Colon (tissue), 2 donors: ENCODE results near the gene ZDHHC11.
"Not testable (repeated sequence)": the region's sequence is repeated elsewhere in the genome, so short reads cannot be mapped to it uniquely, and the experiment has no call there.

Experiments used
- FAIRE-seq: peaks from 2 replicates; lab custom pipeline; 2012; peaks lifted over from hg19 to GRCh38; lab: Jason Lieb, UNC
- donor health status: control.
- donor health status: control.

ZDHHC11 gene

DNA sequence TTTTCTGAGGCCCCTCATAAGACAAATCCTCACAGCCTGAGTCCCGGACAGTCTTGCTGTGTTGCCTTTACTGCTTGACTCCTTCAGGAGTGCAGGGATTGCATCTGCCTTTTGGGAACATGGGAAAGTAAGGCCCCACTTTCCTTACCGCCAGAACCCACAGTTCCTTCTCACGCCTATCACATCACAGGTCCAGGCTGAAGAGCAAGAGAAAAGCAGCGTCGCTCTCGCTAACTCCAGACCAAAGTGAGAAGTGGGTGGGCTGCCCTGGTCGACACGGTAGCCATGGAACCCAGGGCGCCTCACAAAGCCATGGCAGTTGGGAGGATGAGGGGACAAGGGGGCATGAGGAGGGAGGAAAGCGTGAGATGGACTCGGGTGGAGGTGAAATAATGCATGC is 7.9 kb upstream of the ZDHHC11 start:
- FAIRE-seq: no peak

DNA sequence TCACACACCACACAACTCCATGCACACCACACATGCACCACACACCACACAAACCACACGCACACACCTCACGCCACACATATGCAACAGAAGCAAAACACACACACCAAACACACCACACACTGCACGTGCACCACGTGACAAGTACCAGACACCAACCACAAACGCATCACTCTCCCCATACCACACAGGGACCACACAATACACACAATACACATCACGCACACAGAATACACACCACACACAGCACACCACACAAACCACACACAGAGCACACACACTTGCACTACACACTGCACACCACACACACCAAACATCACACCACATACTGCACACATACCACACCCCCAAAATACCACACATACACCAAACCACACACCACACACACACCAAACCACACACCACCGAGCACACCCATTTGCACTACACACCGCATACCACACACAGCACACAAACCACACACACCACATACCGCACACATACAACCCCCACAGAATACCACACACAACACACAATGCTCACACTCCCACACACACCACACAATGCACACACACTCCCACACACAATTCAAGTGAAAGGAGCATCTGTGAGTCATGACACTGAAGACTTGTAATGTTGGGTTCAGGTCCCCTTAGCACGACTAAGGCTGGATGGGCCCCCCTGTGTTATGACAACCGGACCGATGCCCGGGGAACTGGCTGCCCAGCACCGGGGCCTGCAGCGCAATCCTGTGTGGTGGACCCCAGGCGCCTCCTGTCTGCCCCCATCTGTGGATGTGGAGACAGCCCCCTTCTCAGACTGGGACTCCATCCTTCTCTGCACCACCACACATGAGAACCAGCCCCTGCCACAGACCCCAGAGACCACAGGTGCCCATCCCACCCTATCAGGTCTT is 6.0 kb upstream of the ZDHHC11 start:
- FAIRE-seq: no peak

DNA sequence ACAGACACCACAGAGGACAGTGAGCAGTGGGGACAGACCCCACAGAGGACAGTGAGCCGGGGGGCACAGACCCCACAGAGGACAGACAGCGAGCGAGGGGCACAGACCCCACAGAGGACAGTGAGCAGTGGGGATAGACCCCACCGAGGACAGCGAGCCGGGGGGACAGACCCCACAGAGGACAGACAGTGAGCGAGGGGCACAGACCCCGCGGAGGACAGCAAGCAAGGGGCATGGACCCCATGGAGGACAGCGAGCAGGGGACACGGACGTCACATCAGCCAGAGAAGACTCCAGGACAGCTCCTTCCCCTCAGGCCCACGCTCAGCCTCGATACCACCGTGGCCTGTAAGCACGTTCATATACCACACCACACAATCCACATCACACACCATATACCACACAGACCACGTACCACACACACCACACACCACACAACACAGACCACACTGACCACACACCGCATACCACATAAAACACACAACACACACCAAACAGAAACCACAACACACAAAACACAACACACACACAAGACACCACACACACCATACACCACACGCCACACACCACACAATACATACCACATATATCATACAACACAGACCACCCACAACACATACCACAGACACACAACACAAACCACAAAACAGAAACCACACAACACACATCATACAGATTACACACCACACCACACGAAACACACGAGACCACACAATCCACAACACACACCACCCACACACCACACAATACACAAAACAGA is 5.2 kb upstream of the ZDHHC11 start:
- no peak for FAIRE-seq

DNA sequence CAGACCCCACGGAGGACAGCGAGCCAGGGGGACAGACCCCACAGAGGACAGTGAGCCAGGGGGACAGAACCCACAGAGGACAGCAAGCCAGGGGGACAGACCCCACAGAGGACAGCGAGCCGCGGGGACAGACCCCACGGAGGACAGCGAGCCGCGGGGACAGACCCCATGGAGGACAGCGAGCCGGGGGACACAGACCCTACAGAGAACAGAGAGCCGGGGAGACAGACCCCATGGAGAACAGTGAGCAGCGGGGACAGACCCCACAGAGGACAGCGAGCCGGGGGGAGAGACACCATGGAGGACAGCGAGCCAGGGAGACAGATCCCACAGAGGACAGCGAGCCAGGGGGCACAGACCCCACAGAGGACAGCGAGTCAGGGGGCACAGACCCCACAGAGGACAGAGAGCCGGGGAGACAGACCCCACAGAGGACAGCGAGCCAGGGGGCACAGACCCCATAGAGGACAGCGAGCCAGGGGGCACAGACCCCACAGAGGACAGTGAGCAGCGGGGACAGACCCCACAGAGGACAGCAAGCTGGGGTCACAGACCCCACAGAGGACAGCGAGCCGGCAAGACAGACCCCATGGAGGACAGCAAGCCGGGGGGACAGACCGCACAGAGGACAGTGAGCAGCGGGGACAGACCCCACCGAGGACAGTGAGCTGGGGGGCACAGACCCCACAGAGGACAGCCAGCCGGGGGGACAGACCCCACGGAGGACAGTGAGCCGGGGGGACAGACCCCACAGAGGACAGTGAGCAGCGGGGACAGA is 4.4 kb upstream of the ZDHHC11 start:
- FAIRE-seq: no peak

DNA sequence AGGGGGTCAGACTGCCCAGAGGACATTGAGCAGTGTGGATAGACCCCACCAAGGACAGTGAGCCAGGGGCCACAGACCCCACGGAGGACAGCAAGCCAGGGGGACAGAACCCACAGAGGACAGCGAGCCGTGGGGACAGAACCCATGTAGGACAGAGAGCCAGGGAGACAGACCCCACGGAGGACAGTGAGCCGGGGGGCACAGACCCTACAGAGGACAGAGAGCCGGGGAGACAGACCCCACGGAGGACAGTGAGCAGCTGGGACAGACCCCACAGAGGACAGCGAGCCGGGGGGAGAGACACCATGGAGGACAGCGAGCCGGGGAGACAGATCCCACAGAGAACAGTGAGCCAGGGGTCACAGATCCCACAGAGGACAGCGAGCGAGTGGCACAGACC is 3.4 kb upstream of the ZDHHC11 start:
- FAIRE-seq: no peak

DNA sequence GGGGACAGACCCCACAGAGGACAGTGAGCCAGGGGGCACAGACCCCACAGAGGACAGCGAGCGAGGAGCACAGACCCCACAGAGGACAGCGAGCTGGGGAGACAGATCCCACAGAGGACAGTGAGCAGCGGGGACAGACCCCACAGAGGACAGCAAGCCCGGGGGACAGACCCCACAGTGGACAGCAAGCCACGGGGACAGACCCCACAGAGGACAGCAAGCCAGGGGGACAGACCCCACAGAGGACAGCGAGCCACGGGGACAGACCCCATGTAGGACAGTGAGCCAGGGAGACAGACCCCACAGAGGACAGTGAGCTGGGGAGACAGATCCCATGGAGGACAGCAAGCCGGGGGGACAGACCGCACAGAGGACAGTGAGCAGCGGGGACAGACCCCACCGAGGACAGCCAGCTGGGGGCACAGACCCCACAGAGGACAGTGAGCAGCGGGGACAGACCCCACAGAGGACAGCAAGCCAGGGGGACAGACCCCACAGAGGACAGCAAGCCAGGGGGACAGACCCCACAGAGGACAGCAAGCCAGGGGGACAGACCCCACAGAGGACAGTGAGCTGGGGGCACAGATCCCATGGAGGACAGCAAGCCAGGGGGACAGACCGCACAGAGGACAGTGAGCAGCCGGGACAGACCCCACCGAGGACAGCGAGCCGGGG is 2.8 kb upstream of the ZDHHC11 start:
- FAIRE-seq: not testable (repeated sequence)

DNA sequence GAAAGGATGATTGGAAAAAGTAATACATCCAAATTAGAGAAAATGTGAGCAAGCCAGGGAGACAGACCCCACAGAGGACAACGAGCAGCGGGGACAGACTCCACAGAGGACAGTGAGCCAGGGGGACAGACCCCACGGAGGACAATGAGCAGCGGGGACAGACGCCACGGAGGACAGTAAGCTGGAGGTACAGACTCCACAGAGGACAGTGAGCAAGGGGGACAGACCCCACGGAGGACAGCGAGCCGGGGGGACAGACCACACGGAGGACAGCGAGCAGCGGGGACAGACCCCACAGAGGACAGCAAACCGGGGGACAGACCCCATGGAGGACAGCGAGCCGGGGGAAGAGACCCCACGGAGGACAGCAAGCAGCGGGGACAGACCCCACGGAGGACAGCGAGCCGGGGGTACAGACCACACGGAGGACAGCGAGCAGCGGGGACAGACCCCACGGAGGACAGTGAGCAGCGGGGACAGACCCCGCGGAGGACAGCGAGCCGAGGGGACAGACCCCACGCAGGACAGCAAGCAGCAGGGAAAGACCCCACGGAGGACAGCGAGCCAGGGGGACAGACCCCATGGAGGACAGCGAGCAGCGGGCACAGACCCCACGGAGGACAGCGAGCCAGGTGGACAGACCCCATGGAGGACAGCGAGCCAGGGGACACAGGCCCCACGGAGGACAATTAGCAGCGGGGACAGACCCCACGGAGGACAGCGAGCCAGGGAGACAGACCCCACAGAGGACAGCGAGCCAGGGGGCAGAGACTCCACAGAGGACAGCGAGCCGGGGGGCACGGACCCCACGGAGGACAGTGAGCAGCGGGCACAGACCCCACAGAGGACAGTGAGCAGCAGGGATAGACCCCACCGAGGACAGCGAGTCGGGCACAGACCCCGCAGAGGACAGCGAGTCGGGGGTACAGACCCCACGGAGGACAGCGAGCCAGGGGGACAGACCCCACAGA is 1.9 kb upstream of the ZDHHC11 start:
- no peak for FAIRE-seq

DNA sequence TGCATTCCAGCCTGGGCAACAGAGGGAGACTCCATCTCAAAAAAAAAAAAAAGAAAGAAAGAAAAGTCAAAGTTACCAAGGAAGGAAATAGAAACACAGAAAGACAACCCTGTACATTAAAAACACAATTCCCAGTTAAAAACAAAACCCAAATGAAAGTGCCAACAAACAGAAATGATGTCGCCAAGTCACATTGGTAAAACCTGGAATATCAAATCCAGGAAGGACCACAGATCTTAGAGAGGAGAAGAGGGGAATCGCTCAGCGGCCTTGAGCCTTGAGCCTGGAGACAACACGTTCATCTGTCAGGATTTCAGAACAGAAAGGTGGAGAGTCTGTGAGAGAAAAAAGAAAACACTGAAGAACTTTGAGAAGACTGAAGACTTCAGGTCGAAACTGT is 1.2 kb upstream of the ZDHHC11 start:
- FAIRE-seq: no peak

DNA sequence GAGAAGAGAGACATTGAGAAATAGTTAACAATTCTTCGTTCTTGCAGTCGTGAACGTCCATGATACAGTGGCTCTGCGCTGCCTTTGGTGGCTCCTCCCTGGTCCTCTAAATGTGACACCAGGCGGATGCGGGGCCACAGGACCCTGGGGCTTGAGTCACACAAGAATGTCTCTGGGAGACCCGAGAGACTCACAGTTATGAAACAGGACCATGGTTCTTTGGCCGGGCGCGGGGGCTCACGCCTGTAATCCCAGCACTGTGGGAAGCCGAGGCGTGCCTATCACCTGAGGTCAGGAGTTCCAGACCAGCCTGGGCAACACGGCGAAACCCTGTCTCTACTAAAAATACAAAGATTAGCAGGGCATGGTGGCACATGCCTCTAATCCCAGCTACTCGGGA is 767 bp upstream of the ZDHHC11 start:
- FAIRE-seq: no peak

DNA sequence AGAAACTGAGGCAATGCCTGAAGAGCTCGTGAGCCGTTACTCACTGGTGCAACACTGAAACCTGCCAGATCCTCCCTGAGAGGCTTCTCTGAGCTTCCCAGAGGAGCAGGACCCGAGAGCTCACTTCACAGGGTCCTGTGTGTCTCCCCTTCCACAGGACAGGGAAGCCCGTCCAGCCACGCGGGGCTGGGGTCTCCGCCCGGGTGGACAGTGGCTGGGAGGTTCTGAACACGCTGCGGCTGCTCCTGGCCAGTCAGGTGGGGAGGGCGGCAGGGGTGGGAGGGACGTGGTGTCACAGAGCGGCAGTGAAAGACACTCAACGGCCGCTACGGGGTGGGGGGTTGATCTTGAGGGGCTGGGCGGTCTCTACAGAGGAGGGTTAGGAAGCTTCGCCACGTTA is 290 bp upstream of the ZDHHC11 start:
- FAIRE-seq: no peak

DNA sequence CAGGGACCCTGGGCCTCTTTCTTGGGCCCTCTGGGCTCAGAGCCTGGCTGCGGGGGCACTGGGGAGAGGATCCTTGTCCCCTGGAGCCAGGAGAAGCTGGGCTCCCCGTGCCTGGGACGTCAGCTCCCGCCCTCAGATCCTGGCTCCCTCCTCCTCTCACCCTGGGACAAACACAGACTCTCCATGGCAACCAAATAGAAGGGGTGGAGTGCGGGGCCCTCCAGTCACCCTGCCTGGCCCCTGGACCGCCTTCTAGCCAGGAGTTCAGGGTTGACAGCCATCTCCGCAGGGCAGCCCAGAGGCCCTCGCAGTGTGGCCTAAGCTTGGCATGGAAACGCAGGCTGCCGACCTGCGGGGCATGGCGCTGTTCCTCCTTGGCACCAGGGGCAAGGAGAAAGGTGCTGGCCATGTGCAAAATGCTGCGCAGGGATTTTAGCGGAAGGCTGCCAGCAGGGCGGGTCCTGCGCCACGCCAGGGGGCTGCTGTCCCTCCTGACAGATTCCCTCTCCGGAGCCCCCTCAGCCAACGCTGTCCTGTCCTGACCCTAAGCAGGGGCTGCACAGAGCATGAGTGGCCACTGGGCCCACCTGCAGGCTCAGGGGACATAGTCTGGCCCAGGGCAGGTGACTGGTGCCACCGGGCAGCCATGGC is 1.0 kb downstream of the ZDHHC11 start:
- FAIRE-seq: no peak

DNA sequence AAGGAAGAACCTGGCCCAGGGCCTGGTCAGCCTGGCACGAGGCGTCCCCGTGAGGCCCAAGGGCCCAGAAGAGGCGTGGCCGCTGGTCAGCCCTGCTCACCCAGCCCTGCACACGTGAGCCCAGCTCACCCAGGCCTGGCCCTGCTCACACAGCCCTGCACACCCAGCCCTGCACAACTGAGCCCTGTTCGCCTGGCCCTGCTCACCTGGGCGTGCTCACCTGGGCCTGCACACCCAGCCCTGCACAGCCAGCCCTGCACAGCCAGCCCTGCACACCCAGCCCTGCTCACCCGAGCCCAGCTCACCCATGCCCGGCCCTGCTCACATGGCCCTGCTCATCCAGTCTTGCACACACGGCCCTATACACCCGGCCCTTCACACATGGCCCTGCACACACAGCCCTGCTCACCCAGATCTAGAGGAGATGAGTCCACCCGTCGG is 2.1 kb downstream of the ZDHHC11 start:
- no peak for FAIRE-seq

DNA sequence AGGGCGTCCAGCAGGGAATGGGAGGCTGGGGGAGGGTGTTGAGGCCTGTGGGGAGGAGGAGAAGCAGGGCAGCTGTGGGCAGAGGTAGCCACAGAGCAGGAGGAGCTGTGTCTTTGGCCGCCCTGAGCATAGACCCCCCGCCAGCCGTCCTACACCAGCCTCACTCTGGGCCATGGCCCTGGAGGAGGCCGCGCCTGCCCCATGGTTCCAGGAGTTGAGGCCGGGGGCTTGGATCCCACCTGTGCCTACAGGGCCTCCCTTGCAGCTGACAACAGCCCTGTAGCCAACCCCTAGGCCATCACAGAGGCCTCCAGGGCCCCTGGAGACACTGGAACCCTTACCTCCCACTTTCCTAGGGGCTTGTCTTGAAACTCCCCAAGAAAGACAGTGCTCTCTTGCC is 3.0 kb downstream of the ZDHHC11 start:
- not testable (repeated sequence) for FAIRE-seq

DNA sequence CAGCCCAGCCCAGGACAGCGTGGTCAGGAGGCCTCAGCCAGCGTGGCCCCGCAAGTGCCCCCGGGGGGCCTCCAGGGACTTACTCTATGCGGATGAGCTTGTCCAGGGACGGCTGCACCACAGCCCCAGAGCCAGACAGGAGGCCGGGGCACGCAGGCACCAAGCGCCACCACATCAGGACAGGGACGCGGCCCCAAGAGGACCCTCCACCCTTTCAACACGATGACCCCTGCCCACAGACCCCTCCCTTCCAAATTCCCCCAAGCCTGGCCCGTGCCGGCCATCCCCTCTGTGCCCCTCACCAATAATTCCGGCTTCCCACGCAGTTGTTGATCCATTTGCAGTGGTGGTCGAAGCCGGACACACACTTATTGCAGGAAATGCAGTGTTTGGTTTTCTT is 3.6 kb downstream of the ZDHHC11 start:
- not testable (repeated sequence) for FAIRE-seq

DNA sequence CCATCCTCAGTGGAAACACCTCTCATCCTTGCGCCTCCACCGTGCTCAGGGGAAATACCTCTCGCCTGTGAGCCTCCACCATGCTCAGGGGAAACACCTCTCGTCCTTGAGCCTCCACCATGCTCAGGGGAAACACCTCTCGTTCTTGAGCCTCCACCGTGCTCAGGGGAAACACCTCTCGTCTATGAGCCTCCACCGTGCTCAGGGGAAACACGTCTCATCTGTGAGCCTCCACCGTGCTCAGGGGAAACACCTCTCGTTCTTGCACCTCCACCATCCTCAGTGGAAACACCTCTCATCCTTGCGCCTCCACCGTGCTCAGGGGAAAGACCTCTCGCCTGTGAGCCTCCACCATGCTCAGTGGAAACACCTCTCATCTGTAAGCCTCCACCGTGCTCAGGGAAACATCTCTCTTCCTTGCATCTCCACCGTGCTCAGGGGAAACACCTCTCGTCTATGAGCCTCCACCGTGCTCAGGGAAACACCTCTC is 4.1 kb downstream of the ZDHHC11 start:
- FAIRE-seq: not testable (repeated sequence)

DNA sequence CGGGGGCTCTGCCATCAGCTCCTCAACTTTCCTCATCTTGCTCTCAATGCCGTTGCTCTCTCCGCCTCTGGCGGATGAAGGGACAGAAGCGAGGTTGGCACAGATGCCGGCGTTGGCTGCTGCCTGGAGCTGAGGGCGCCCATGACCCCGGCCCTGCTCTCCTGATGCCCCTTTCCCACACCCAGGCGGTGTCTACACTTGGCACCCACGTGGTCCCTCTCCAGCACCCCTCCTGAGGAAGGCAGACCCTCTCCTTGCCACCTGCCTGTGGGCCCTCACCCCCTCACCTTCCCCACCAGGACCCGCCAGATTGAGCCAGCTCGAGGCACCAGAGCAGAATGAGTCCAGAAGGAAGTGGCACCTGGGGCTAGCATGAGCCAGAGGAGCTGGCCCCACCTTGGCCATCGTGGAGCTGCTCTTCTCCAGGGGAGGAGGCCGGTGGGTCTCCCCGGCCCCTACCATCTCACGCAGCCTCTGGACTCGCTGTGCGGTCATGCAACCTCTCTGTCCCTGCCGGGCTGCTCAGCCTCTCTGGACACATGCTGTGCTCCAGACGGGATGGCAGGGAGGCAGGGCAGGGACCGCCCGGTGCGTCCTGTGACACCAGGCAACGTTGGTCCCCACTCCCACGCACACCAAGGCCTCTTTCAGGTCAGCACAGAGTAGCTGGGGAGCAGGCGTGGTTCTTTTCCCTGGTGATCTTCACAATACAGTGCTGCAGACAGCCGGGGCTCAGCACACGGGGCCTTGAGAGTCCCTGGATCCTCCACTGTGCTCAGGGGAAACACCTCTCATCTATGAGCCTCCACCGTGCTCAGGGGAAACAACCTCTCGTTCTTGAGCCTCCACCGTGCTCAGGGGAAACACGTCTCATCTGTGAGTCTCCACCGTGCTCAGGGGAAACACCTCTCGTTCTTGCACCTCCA is 4.8 kb downstream of the ZDHHC11 start:
- not testable (repeated sequence) for FAIRE-seq

DNA sequence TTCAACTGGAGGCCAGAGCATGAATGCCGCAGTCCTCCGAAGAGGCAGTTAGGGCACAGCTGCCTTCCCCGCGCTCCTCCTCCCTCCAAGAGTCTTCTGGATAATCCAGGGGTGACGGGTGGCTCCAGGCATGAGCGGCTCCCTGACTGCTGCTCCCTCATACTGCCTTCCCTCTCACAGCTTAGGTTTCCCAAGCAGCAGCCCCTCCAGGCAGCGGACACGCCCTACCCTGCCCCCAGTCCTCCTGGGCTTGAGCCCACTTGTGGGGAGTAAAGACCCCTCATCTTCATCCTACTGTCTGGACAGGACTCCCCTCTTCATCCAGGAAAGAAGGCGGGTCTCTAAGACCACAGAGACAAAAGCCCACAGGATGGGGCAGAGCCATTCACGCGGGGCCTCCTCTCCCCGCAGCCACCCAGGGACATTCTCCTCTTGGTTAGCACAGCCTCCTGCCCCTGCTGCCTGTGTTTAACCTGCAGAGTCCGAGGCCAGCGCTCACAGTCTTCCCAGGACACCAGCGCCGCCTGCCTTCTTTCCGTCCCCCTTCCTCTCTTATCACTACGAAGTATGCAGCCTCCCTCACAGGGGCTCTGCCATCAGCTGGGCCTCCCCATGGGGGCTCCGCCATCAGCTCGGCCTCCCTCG is 5.6 kb downstream of the ZDHHC11 start:
- not testable (repeated sequence) for FAIRE-seq

DNA sequence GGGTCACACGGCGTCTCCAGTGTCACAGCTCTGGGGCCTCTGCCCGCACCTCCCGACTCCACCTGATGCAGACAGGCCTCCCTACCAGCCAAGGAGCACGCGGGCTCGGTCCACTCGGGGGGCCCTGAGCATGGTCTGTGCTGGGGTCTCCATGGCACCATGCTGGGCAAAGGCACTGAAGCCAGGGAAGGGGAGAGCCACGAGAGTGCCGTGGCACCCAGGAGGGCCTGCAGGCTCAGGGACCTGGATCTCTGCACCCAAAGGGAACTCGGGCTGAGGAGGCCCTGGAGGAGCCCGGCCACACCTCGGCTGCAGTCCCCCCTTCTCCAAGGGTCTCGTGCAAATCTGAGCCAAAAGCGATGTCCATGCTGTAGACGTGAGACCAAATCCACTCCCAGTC is 6.4 kb downstream of the ZDHHC11 start:
- FAIRE-seq: not testable (repeated sequence)
